Hippocampal formation (tissue), 2 donors: ENCODE data around the gene PPTC7.
"Not testable (repeated sequence)": the region's sequence is repeated elsewhere in the genome, so short reads cannot be mapped to it uniquely, and the experiment has no call there.

Experiments
- DNase-seq, 2 donors: peaks; one replicate each; lab custom pipeline; 2025; lab: John Stamatoyannopoulos, UW

PPTC7 gene

DNA sequence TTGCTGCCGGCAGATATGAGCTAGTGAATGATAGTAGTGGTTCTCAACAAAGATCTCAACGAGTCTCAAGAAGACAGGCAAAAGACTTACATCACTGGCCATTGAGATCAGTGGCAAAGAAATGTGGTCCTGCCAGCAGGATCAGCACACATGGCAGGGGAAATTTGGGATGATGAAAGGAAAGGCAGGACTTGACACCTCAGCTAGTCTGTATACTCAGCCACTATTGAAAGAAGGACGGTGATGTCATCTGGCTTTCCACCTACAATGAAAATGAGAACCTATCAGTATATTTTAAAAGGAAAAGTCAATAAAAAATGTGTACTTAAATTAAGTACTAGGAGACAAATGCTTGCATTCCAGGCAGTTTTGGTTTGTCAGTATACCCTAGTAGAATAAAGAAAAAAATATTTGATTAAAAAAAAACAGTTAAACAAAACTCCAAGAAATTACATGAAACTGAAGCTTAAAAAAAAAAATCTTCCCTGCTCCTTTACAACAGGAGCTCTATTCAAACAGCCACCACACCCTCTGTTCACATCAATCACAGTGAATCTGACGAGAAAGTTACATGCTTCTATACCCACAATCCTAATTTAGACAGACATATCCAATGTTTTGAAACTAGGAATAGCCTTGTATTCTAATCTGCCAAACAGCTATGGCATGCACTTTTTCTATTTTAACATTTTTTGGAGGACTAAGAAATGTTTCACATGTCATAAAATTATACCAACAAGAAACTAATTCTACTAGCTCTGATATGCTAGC is 46.1 kb downstream of the PPTC7 start:
- DNase-seq: no peak

DNA sequence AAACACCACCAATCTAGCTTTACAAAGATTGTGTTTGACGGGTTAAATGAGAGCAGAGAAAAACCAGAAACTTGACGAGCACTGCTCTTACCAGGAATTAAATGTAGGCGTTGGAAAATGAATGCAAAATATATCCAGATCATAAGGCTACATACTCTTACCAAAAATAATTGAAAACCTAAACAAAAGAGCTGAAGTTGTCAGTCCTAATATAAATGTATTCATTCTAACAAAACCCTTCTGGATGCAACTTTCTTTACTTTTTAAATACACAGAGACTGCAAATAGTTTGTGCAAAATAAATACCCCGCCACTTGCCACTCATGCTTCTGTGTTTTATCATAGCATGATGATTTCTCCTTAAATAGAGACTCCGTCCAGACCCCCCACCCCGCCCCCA is 48.3 kb downstream of the PPTC7 start:
- DNase-seq: no peak

DNA sequence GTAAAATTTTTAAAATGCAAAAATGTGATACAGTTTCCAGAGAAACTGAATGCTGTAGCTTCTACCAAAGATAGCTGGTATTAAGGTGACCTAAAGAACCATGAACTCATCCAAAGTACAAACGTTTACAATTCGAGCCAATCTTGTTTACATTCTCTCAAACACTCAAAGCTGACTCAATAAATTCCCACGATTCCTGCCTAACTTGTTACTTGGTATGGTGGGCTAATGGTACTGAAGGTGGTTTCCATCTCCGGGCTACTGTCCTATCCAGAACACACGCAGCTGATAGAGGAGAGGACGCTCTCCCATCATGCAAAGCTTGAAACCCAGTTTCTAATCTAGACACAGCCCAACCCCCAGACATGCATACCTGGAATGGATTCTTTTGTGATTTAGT is 49.5 kb downstream of the PPTC7 start:
- DNase-seq: no peak

DNA sequence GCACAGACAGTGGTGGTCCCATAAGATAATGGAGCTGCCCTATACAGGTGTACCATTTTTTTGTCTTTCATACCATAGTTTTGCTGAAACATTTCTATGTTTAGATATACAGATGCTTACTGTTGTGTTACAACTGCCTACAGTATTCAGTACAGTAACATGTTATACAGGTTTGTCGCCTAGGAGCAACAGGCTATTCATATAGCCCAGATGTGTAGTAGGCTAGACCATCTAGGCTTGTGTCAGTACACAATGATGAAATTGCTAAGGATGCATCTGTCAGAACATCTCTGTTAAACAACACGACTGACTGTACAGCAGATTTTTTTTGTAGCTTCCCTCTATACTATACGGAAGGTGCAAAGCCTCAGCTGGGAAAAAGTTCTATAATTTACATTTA is 50.5 kb downstream of the PPTC7 start:
- DNase-seq: no peak

DNA sequence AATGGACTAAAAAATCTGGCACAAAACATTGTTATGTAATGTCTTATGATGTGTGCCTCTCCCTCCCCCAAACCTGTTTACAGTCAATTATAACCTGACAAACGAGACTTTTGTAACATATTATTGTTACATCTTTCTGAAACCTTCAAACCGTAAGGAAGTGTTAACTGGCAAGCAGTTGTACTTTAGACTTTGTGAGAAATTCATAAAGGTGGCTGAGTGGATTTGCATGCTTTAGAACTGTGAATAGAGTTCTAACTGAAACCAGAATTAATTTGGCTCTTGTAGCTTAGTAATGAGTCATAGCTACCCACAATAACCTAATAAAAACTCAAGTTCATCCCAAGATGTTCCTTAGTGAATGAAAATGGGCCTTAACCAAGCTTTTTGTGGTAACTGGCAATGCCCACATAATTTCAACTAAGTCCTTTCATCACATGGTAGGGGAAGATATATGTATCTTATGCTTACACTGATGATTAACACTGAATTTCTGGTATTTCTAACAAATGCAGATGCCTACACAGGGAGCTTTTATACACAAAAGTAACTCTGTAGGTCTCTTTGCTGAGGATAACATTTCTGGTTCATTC is 51.3 kb downstream of the PPTC7 start:
- DNase-seq: no peak

DNA sequence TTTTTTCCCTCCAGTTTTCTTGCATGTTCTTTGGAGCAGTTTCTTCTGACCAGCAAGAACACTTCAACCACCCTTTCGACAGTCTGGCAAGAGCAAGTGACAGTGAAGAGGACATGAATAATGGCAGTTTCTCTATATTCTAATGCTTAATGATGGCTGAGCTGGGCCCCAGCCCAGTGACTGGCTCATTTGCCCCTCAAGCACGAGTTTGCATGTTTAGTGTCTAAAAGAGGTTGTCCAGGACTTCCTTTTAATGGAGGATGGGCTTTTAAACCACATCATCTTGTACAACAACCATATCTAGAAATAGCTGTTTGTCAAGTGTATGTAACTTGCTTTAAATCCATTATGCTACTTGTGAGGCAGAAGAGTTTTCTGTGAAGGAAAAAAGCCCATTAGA is 52.6 kb downstream of the PPTC7 start:
- no peak for DNase-seq

DNA sequence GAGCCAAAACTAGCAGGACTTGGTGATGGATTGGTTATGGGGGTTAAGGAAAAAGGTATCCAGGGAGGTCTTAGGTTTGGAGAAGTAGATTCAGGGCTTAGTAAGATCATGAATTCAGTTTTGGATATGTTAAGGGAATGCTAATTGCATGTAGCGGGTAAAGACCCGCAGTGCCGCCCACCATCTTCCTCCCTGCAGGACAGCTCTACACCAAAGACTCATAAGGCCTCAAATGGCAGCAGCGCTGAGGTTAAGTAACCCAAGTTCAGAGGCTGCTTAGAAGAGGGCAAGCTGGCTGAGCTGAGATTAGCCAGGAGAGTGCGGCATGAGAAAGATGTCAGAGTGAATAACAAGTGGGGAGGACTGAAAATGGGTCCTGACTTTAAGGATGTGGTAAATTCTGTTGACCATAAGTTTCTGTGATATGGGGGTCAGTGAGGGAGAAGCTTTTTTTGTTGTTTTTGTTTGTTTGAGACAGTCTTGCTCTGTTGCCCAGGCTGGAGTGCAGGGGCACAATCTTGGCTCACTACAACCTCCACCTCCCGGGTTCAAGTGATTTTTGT is 54.8 kb downstream of the PPTC7 start:
- DNase-seq: no peak

- not testable (repeated sequence) for DNase-seq
Measured at GRCh38 chr12:110520876-110521712, 62.0 kb downstream of the PPTC7 start.

GRCh38 chr12:110518014-110518413 is 65.1 kb downstream of the PPTC7 start:
- DNase-seq: not testable (repeated sequence)

DNA sequence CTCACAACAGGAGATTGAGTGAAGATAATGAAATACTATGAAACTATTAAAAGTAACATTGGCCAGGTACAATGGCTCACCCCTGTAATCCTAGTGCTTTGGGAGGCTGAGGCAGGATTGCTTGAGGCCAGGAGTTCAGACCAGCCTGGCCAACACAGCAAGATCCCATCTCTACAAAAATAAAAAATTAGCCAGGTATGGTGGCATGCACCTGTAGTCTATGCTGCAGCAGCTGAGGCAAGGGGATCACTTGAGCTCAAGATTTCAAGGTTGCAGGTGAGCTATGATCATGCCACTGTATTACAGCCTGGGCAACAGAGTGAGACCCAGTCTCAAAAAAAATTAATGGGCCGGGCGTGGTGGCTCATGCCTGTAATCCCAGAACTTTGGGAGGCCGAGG is 66.1 kb downstream of the PPTC7 start:
- no peak for DNase-seq

DNA sequence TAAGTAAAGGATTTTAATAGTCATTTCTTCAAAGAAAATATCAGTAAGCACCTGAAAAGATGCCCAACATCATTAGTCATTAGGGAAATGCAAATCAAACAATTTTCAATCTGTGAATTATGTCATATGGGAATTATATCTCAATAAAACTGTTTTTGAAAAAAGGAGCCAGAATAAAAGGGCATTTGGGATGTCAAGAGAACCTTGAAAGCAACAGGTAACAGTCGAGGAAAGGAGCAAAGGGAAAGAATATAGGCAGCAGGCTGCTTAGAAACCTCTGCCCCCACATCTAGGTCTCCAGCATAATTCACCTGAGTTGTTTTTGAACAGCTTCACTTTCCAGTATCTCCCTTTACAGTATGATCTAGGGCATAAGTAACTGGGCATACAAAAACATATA is 68.8 kb downstream of the PPTC7 start:
- no peak for DNase-seq

GRCh38 chr12:110513842-110514241 is 69.3 kb downstream of the PPTC7 start:
- no peak for DNase-seq

DNA sequence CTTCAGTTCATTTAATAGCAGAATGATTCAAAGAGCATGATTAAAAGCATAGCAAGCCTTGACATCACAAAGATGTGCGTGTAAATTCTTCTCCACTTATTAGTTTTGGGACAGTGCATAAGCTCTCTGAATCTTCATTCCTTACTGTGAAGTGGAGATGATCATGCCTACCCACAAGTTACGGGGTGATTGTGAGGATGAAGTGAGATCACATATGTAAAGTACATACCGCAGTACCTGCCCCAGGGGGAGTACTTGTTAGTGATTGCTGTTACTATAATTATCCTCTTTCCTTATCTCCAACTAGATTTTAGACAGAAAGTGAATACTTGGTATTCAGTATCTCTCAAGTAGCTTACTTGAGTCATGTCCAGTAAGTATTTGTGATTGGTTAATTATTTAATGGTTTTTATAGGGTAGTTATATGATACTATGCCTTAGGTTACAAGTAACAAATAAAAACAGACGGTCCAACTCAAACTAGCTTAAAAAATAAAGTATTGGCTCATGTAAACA is 75.0 kb downstream of the PPTC7 start:
- DNase-seq: no peak

GRCh38 chr12:110505332-110505731 is 77.8 kb downstream of the PPTC7 start:
- DNase-seq: no peak

- no peak for DNase-seq
Measured at GRCh38 chr12:110503432-110503831, 79.7 kb downstream of the PPTC7 start.

DNA sequence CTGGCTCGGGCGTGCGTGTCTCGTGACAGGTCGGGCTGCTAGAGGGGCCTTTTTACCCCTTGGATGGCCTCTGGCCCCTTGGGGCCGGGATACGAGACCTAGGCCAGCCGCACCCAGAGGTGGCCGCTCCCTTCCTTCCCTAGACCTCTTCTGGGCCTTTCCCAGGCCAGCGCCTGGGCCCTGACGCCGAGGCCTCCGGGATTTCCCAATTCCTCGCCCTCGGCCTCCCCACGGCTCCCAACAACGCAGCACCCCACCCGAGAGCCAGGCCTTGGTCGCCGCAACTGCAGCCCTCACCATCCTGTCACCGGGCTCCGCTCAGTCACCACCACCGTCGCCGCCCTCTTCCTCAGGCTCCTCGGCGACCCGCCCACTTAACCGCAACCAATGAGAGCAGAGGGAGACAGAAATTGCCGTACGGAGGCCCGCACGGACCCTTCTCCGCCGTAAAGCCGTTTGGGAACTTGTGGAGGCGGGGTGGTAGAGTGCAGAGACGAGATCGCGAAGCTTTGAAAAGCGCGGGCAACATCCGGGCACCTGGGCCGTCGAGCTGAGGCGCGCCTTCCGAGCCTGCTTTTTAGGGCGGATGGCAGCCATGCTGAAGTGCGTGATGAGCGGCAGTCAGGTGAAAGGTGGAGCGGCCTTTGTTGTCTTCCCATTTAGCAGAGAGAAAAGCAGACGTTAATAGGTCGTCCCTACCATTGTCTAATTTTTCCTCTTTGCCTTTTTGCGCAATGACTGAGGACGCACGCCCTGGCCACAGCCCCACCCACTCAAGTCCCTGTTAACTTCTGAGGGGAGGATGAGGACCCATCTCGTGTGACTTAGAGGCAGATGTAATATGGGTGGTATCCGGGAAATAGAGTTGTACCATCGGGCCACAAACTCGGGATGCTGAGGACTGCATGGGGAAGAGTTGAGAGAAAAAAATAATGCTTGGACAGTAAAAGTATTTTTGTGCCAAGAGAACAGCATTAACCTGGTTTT is 81.1 kb downstream of the PPTC7 start, which contains the start of the genes RAD9B and VPS29:
RAD9B (plus strand) TSS at position 580 of the 987 bp plus-strand sequence; CDS start at position 587, 7 bp downstream.
VPS29 (minus strand) TSS at position 360 of the 987 bp plus-strand sequence; CDS start at position 300, 60 bp downstream.
- peak; percentile 96 to 98 for DNase-seq

DNA sequence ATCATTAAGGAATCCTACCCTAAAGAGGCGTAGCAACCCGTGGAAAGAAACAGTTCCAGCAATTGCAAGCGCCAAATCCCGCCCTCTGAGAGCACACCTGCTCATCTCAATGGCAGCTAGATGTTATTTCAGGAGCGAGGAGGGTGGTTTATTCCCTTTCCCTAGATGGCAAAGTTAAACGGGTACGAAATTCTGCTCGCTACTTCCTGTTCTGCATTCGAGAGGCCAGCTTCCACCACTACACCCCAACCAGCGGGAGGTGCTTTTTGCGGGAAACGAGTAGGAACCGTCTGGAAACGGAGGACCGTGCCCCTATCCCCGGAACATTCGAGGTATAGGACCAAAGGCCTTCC is 81.7 kb downstream of the PPTC7 start:
- DNase-seq: peak in 1 of 2 donors; percentile 11

DNA sequence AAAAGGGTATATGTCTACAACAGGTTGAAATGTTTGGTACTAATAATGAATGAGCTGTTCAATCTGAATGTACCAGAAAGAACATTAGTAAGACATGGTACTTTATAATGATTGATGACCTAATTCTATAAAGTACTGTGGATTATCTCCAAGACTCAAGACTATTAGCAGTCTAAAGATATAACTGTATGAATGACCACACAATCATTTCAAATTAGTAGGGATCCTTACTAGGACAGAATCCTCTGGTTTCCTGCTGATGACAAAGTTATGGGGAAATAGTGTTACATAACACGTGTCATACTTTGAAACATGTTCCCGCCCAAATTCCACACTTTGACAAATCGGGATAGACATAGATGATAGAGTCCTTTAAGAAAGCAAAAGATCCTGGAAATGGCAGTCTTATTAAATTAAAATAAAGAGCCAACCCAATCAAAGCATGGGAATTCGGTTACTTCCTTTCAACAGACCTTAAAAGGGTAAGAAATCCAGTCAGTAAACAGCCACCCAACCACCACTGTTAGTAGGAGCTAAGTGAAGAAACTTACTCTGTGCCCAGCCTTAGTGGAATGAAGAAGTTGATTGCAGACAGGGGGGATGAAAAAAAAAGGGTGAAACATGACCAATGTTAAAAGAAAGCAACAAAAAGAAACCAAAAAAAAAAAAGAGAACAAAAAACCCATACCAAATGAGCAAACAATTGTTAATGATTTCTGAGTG is 84.0 kb downstream of the PPTC7 start:
- no peak for DNase-seq
